ENCODE measurements around the gene LRRC28. TPM values are rescaled to one million over a fixed set of nuclear protein-coding genes. Genes with fewer than 3 reads are reported as not detected.

LRRC28 gene
- total and polyA plus RNA-seq, 4 donors: 7.7 to 66.1 (median 13.0) TPM

DNA sequence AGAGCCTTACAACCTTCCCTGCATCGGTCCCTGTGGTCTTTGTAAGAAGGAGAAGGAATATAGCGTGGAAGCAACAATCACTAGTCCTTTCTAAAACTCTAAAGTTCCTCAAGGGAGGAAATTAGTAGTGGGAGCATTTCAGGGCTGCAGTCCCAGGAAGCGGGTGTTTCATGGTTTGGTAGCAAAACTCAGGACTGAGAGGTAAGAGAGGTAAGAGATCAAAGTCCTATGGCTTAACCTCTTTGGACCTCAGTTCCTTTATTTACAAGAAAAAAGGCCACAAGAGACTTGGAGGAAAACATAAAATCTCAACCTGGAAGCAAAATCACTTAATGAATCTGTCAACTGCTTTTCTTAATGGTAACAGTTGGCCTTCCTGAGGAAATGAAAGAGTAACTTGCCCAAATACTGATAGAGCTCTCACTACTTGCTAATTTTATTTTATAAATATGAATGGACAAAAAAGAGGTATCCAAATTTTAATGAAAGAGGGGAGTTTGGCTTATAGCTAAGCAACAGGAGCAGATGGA lies 14.3 kb downstream of the LRRC28 start:
- H3K36me3 ChIP-seq (ENCODE audit: control insufficient read depth in 4 of 4, insufficient read depth in 4 of 4, low read length in 4 of 4): peaks cover 0 to 6% (median 0%) of the 10 kb centered on the region in 4 donors
- no peak for ATAC-seq (ENCODE audit: insufficient read depth, low FRiP score)
- no peaks in the 10 kb centered on the region for H3K9me3 ChIP-seq (ENCODE audit: control insufficient read depth in 4 of 4, insufficient read depth in 3 of 4, low read length in 3 of 4)
- no peak overlapping the region for H3K9ac ChIP-seq (ENCODE audit: insufficient read depth in 1 of 2, low read length in 2 of 2)
- H3K27ac ChIP-seq (ENCODE audit: low read depth in 1 of 2, low read length in 1 of 2): no peak overlapping the region
- H3K4me3 ChIP-seq: no peak overlapping the region
- no peak for DNase-seq
- no peaks in the 10 kb centered on the region for H3K27me3 ChIP-seq (ENCODE audit: control insufficient read depth in 3 of 3, insufficient read depth in 3 of 3, low read length in 2 of 3)
- peaks cover 0 to 8% (median 0%) of the 10 kb centered on the region in 5 donors for H3K4me1 ChIP-seq (ENCODE audit: control insufficient read depth in 5 of 5, insufficient read depth in 5 of 5, low read length in 5 of 5)
- TF ChIP-seq, protein P1, sequence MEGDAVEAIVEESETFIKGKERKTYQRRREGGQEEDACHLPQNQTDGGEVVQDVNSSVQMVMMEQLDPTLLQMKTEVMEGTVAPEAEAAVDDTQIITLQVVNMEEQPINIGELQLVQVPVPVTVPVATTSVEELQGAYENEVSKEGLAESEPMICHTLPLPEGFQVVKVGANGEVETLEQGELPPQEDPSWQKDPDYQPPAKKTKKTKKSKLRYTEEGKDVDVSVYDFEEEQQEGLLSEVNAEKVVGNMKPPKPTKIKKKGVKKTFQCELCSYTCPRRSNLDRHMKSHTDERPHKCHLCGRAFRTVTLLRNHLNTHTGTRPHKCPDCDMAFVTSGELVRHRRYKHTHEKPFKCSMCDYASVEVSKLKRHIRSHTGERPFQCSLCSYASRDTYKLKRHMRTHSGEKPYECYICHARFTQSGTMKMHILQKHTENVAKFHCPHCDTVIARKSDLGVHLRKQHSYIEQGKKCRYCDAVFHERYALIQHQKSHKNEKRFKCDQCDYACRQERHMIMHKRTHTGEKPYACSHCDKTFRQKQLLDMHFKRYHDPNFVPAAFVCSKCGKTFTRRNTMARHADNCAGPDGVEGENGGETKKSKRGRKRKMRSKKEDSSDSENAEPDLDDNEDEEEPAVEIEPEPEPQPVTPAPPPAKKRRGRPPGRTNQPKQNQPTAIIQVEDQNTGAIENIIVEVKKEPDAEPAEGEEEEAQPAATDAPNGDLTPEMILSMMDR (IDR thresholded peaks at IDR 0.05; ENCODE audit: control extremely low read depth, extremely low read depth): no peak
- WGBS, 2 donors: 88 to 97% methylated on average over 3 of the region's 3 CpGs

DNA sequence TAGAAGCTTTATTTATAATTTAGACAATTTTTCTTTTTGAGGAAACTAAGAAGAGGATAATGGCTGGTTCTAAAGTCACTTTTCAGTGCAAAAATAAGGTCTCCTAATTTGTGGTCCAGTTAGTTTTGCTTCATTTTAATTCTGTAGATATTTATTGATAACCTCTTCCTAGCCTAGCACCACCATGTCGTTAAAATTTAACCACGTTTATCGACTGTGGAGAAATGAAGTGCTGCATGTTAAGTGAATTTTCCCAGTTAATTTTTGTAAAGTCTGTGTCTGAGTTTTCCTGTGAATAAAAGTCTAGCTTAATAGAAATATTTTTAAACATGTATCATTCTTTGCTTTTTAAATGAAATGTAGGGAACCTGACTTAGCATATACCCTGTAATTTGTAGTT lies 16.7 kb downstream of the LRRC28 start:
- ATAC-seq (ENCODE audit: insufficient read depth, low FRiP score): no peak
- Histone ChIP-seq H3K36me3 (ENCODE audit: control insufficient read depth in 4 of 4, insufficient read depth in 4 of 4, low read length in 4 of 4) (peaks cover 0 to 4% (median 0%) of the 10 kb centered on the region in 4 donors), H3K4me1 (ENCODE audit: control insufficient read depth in 5 of 5, insufficient read depth in 5 of 5, low read length in 5 of 5) (peaks cover 0 to 8% (median 0%) of the 10 kb centered on the region in 5 donors), H3K9ac (ENCODE audit: insufficient read depth in 1 of 2, low read length in 2 of 2) (no peak overlapping the region), H3K27ac (ENCODE audit: low read depth in 1 of 2, low read length in 1 of 2) (no peak overlapping the region), H3K4me3 (no peak overlapping the region), H3K27me3 (ENCODE audit: control insufficient read depth in 3 of 3, insufficient read depth in 3 of 3, low read length in 2 of 3) (no peaks in the 10 kb centered on the region), H3K9me3 (ENCODE audit: control insufficient read depth in 4 of 4, insufficient read depth in 3 of 4, low read length in 3 of 4) (no peaks in the 10 kb centered on the region)
- no peak for DNase-seq
- 85 to 94% methylated on average over 3 of the region's 3 CpGs for WGBS, 2 donors
- TF ChIP-seq, protein P1 (IDR thresholded peaks at IDR 0.05; ENCODE audit: control extremely low read depth, extremely low read depth): no peak

DNA sequence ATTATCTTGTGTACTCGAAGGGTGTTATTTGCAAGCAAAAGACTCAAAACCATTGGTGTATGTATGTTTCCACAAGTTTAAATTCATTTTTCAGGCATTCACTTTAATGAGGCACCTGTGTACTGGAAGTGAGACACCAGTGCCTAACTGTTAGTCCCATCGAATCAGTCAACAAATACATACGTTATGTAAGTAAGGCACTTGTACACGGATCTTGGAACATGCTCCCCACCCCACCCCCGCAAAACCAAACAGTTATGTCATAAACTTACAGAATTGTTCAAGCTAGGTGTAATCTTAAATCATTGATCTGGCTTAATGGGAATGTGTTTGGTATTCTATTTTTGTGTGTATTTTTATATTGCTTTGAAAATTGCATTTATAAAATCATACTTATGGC lies 17.1 kb downstream of the LRRC28 start:
- Histone ChIP-seq H3K9me3 (ENCODE audit: control insufficient read depth in 4 of 4, insufficient read depth in 3 of 4, low read length in 3 of 4) (no peaks in the 10 kb centered on the region), H3K27ac (ENCODE audit: low read depth in 1 of 2, low read length in 1 of 2) (no peak overlapping the region), H3K4me3 (no peak overlapping the region), H3K4me1 (ENCODE audit: control insufficient read depth in 5 of 5, insufficient read depth in 5 of 5, low read length in 5 of 5) (peaks cover 0 to 8% (median 0%) of the 10 kb centered on the region in 5 donors), H3K9ac (ENCODE audit: insufficient read depth in 1 of 2, low read length in 2 of 2) (no peak overlapping the region), H3K36me3 (ENCODE audit: control insufficient read depth in 4 of 4, insufficient read depth in 4 of 4, low read length in 4 of 4) (peaks cover 0 to 3% (median 0%) of the 10 kb centered on the region in 4 donors), H3K27me3 (ENCODE audit: control insufficient read depth in 3 of 3, insufficient read depth in 3 of 3, low read length in 2 of 3) (no peaks in the 10 kb centered on the region)
- WGBS, 2 donors: 71 to 91% methylated on average over 5 of the region's 5 CpGs
- ATAC-seq (ENCODE audit: insufficient read depth, low FRiP score): no peak
- DNase-seq: no peak
- TF ChIP-seq, protein P1 (IDR thresholded peaks at IDR 0.05; ENCODE audit: control extremely low read depth, extremely low read depth): no peak

DNA sequence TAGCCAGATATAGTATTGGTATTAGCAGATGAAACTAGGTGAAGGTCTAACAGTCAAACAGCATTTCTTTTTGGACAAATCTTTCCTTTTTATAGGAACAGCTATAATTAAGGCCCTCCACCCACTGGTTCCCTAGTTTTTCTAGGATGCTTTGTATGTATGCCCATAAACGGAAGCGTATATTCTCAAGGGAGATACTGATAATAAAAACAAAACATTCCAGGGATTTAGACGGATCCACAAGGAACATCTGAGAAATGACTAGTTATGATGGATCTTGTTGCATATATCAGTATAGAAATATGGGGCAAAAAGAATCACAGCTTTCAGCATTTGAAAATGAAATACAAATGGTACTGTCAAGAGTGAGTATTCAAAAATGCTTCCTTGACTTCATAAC lies 22.5 kb downstream of the LRRC28 start:
- peaks cover 0 to 4% (median 1%) of the 10 kb centered on the region in 4 donors for H3K36me3 ChIP-seq (ENCODE audit: control insufficient read depth in 4 of 4, insufficient read depth in 4 of 4, low read length in 4 of 4)
- 71 to 89% methylated on average over 3 of the region's 3 CpGs for WGBS, 2 donors
- no peaks in the 10 kb centered on the region for H3K27me3 ChIP-seq (ENCODE audit: control insufficient read depth in 3 of 3, insufficient read depth in 3 of 3, low read length in 2 of 3)
- no peaks in the 10 kb centered on the region for H3K4me1 ChIP-seq (ENCODE audit: control insufficient read depth in 5 of 5, insufficient read depth in 5 of 5, low read length in 5 of 5)
- DNase-seq (no peak), ATAC-seq (ENCODE audit: insufficient read depth, low FRiP score) (no peak)
- no peak overlapping the region for H3K27ac ChIP-seq (ENCODE audit: low read depth in 1 of 2, low read length in 1 of 2)
- no peak overlapping the region for H3K9ac ChIP-seq (ENCODE audit: insufficient read depth in 1 of 2, low read length in 2 of 2)
- no peaks in the 10 kb centered on the region for H3K9me3 ChIP-seq (ENCODE audit: control insufficient read depth in 4 of 4, insufficient read depth in 3 of 4, low read length in 3 of 4)
- H3K4me3 ChIP-seq: no peak overlapping the region
- TF ChIP-seq, protein P1 (IDR thresholded peaks at IDR 0.05; ENCODE audit: control extremely low read depth, extremely low read depth): no peak
